ENCODE measurements around the gene GH1.
"Not testable (repeated sequence)": the region's sequence is repeated elsewhere in the genome, so short reads cannot be mapped to it uniquely, and the experiment has no call there.

The GH1 gene

DNA sequence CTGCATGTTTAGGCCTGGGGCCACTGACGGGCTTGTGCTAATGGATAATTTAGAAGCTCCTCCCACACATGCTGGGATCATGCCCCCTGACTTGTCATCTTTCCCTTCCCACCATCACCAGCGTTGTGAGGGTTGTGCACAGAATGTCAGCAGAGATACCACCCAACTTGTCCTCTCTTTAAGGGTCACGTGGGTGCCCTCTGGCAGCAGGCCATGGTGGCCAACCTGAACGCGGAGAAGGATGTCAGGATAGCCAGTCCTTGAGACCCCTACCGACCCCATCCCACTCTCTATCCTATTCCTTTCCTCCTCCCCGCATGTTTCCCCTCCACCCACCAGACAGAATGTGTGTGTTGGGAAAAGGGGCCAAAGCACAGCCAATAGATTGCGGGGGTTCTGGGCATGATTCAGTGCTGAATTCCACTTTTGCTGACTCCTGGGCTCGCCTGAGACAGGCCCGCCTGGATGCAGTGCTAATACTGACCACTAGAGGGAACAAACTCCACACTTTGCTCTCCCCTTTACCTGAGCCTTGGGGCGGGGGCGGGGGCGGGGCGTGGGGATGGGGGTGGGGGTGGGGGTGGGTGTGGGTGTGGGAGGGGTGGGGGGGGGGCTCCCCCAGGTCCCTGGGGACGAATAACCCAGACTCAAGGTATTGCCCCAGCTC lies 36.6 kb downstream of the GH1 start, which contains the start of gene GH2:
Gene GH2, minus strand, starts transcription at position 10 of the 667 bp plus-strand sequence. CDS start 143 bp downstream, outside the sequence.
- Histone ChIP-seq H3K4me3 (ENCODE audit: low read depth in 1 of 2, low read length in 2 of 2) (no peak within 1 kb of the TSS), H3K9me3 (ENCODE audit: control insufficient read depth in 1 of 2, low read length in 2 of 2) (no peaks in the 10 kb centered on the region), H3K27me3 (ENCODE audit: control insufficient read depth in 1 of 2, insufficient read depth in 2 of 2, low read length in 2 of 2) (no peaks in the 10 kb centered on the region), H3K36me3 (ENCODE audit: control insufficient read depth in 1 of 2, insufficient read depth in 2 of 2, low read length in 2 of 2) (no peaks in the 10 kb centered on the region), H3K9ac (ENCODE audit: low read depth in 1 of 2, low read length in 2 of 2) (no peak within 1 kb of the TSS), H3K4me1 (ENCODE audit: control insufficient read depth in 1 of 2, insufficient read depth in 2 of 2, low read length in 2 of 2) (no peaks in the 10 kb centered on the region), H3K27ac (ENCODE audit: low read depth, low read length) (no peak within 1 kb of the TSS)

- H3K9ac ChIP-seq (ENCODE audit: low read depth in 1 of 2, low read length in 2 of 2); H3K4me3 ChIP-seq (ENCODE audit: low read depth in 1 of 2, low read length in 2 of 2); H3K4me1 ChIP-seq (ENCODE audit: control insufficient read depth in 1 of 2, insufficient read depth in 2 of 2, low read length in 2 of 2); H3K27ac ChIP-seq (ENCODE audit: low read depth, low read length); H3K27me3 ChIP-seq (ENCODE audit: control insufficient read depth in 1 of 2, insufficient read depth in 2 of 2, low read length in 2 of 2); H3K9me3 ChIP-seq (ENCODE audit: control insufficient read depth in 1 of 2, low read length in 2 of 2); H3K36me3 ChIP-seq (ENCODE audit: control insufficient read depth in 1 of 2, insufficient read depth in 2 of 2, low read length in 2 of 2): not testable (repeated sequence)
These were observed 37.3 kb downstream of the GH1 start for GRCh38 chr17:63881337-63881736.

DNA sequence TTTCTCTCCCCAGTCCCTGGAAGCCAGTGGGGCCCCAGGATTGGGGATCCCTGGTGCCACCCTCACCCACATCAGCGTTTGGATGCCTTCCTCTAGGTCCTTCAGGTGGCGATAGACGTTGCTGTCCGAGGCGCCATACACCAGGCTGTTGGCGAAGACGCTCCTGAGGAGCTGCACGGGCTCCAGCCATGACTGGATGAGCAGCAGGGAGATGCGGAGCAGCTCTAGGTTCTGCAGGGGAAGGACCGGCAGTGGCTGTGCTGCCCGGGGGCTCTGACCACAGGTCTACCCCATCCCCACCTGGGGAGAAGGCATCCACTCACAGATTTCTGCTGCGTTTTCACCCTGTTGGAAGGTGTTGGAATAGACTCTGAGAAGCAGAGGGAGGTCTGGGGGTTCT lies 37.9 kb downstream of the GH1 start:
- H3K4me1 ChIP-seq (ENCODE audit: control insufficient read depth in 1 of 2, insufficient read depth in 2 of 2, low read length in 2 of 2) = no peaks in the 10 kb centered on the region
- no peaks in the 10 kb centered on the region for H3K36me3 ChIP-seq (ENCODE audit: control insufficient read depth in 1 of 2, insufficient read depth in 2 of 2, low read length in 2 of 2)
- no peak overlapping the region for H3K4me3 ChIP-seq (ENCODE audit: low read depth in 1 of 2, low read length in 2 of 2)
- H3K9me3 ChIP-seq (ENCODE audit: control insufficient read depth in 1 of 2, low read length in 2 of 2) = no peaks in the 10 kb centered on the region
- H3K27ac ChIP-seq (ENCODE audit: low read depth, low read length) = no peak overlapping the region
- H3K9ac ChIP-seq (ENCODE audit: low read depth in 1 of 2, low read length in 2 of 2) = no peak overlapping the region
- no peaks in the 10 kb centered on the region for H3K27me3 ChIP-seq (ENCODE audit: control insufficient read depth in 1 of 2, insufficient read depth in 2 of 2, low read length in 2 of 2)

- H3K9me3 ChIP-seq (ENCODE audit: control insufficient read depth in 1 of 2, low read length in 2 of 2); H3K4me1 ChIP-seq (ENCODE audit: control insufficient read depth in 1 of 2, insufficient read depth in 2 of 2, low read length in 2 of 2); H3K27ac ChIP-seq (ENCODE audit: low read depth, low read length); H3K36me3 ChIP-seq (ENCODE audit: control insufficient read depth in 1 of 2, insufficient read depth in 2 of 2, low read length in 2 of 2); H3K4me3 ChIP-seq (ENCODE audit: low read depth in 1 of 2, low read length in 2 of 2); H3K9ac ChIP-seq (ENCODE audit: low read depth in 1 of 2, low read length in 2 of 2); H3K27me3 ChIP-seq (ENCODE audit: control insufficient read depth in 1 of 2, insufficient read depth in 2 of 2, low read length in 2 of 2): not testable (repeated sequence)
These were observed 40.2 kb downstream of the GH1 start for GRCh38 chr17:63878413-63878812.

DNA sequence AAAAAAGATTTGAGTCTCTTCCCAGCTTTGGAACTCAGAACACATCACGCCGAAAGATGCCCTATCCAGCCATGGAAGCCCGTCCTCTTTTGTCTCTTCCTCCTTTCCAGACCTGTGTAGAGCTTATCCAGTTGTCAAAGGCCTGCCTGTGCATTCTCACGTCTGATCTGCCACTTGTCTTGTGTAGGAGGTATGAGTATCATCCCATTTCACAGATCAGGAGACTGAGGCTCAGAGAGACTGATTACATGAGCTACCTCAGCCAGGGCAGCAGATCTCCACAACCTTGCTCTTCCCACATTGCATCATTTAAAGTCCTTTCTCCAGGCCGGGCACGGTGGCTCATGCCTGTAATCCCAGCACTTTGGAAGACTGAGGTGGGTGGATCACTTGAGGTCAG lies 43.9 kb downstream of the GH1 start:
- not testable (repeated sequence) for H3K4me3 ChIP-seq (ENCODE audit: low read depth in 1 of 2, low read length in 2 of 2); H3K27me3 ChIP-seq (ENCODE audit: control insufficient read depth in 1 of 2, insufficient read depth in 2 of 2, low read length in 2 of 2); H3K36me3 ChIP-seq (ENCODE audit: control insufficient read depth in 1 of 2, insufficient read depth in 2 of 2, low read length in 2 of 2); H3K9ac ChIP-seq (ENCODE audit: low read depth in 1 of 2, low read length in 2 of 2); H3K9me3 ChIP-seq (ENCODE audit: control insufficient read depth in 1 of 2, low read length in 2 of 2); H3K4me1 ChIP-seq (ENCODE audit: control insufficient read depth in 1 of 2, insufficient read depth in 2 of 2, low read length in 2 of 2); H3K27ac ChIP-seq (ENCODE audit: low read depth, low read length)

DNA sequence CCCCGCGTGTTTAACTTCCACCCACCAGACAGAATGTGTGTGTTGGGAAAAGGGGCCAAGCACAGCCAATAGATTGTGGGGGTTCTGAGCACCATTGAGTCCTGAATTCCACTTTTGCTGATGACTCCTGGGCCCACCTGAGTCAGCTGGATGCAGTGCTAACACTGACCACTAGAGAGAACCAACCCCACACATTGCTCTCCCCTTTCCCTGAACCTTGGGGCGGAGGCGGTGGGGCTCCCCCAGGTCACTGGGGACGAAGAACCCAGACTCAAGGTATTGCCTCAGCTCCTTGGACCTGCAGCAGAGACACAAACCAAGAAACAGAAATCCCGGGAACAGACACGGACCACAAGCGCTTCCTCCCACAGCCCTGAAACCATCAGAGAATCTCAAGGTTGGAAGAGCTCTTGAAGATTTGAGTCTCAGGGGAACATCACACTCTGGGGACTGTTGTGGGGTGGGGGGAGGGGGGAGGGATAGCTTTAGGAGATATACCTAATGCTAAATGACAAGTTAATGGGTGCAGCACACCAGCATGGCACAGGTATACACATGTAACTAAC lies 44.5 kb downstream of the GH1 start:
- not testable (repeated sequence) for H3K27me3 ChIP-seq (ENCODE audit: control insufficient read depth in 1 of 2, insufficient read depth in 2 of 2, low read length in 2 of 2); H3K36me3 ChIP-seq (ENCODE audit: control insufficient read depth in 1 of 2, insufficient read depth in 2 of 2, low read length in 2 of 2); H3K9ac ChIP-seq (ENCODE audit: low read depth in 1 of 2, low read length in 2 of 2); H3K9me3 ChIP-seq (ENCODE audit: control insufficient read depth in 1 of 2, low read length in 2 of 2); H3K27ac ChIP-seq (ENCODE audit: low read depth, low read length); H3K4me1 ChIP-seq (ENCODE audit: control insufficient read depth in 1 of 2, insufficient read depth in 2 of 2, low read length in 2 of 2); H3K4me3 ChIP-seq (ENCODE audit: low read depth in 1 of 2, low read length in 2 of 2)

DNA sequence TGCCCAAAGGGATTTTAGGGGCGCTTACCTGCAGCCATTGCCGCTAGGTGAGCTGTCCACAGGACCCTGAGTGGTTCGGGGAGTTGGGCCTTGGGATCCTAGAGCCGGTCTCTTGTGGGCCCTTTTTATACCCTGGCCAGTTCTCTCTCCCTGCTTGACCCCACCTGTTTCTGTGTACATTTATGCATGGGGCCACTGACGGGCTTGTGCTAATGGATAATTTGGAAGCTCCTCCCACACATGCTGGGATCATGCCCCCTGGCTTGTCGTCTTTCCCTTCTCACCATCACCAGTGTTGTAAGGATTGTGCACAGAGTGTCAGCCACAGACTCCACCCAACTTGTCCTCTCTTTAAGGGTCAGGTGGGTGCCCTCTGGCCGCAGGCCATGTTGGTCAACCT lies 45.1 kb downstream of the GH1 start, which contains the start of gene CSH2:
Gene CSH2, minus strand, starts transcription at position 101 of the 400 bp plus-strand sequence. Its CDS starts 63 bp downstream, at position 38.
- H3K4me3 ChIP-seq (ENCODE audit: low read depth in 1 of 2, low read length in 2 of 2) = not testable (repeated sequence)

GRCh38 chr17:63871646-63872365 lies 46.8 kb downstream of the GH1 start:
- not testable (repeated sequence) for H3K27me3 ChIP-seq (ENCODE audit: control insufficient read depth in 1 of 2, insufficient read depth in 2 of 2, low read length in 2 of 2); H3K4me3 ChIP-seq (ENCODE audit: low read depth in 1 of 2, low read length in 2 of 2); H3K27ac ChIP-seq (ENCODE audit: low read depth, low read length); H3K4me1 ChIP-seq (ENCODE audit: control insufficient read depth in 1 of 2, insufficient read depth in 2 of 2, low read length in 2 of 2); H3K9me3 ChIP-seq (ENCODE audit: control insufficient read depth in 1 of 2, low read length in 2 of 2); H3K36me3 ChIP-seq (ENCODE audit: control insufficient read depth in 1 of 2, insufficient read depth in 2 of 2, low read length in 2 of 2); H3K9ac ChIP-seq (ENCODE audit: low read depth in 1 of 2, low read length in 2 of 2)

More for the DNA sequence above, 45.1 kb downstream of the GH1 start, which contains the start of gene CSH2:
- not testable (repeated sequence) for H3K27ac ChIP-seq (ENCODE audit: low read depth, low read length); H3K36me3 ChIP-seq (ENCODE audit: control insufficient read depth in 1 of 2, insufficient read depth in 2 of 2, low read length in 2 of 2); H3K4me1 ChIP-seq (ENCODE audit: control insufficient read depth in 1 of 2, insufficient read depth in 2 of 2, low read length in 2 of 2); H3K9ac ChIP-seq (ENCODE audit: low read depth in 1 of 2, low read length in 2 of 2); H3K27me3 ChIP-seq (ENCODE audit: control insufficient read depth in 1 of 2, insufficient read depth in 2 of 2, low read length in 2 of 2); H3K9me3 ChIP-seq (ENCODE audit: control insufficient read depth in 1 of 2, low read length in 2 of 2)

- H3K36me3 ChIP-seq (ENCODE audit: control insufficient read depth in 1 of 2, insufficient read depth in 2 of 2, low read length in 2 of 2); H3K27ac ChIP-seq (ENCODE audit: low read depth, low read length); H3K9ac ChIP-seq (ENCODE audit: low read depth in 1 of 2, low read length in 2 of 2); H3K4me1 ChIP-seq (ENCODE audit: control insufficient read depth in 1 of 2, insufficient read depth in 2 of 2, low read length in 2 of 2); H3K9me3 ChIP-seq (ENCODE audit: control insufficient read depth in 1 of 2, low read length in 2 of 2); H3K4me3 ChIP-seq (ENCODE audit: low read depth in 1 of 2, low read length in 2 of 2); H3K27me3 ChIP-seq (ENCODE audit: control insufficient read depth in 1 of 2, insufficient read depth in 2 of 2, low read length in 2 of 2): not testable (repeated sequence)
These were observed 48.4 kb downstream of the GH1 start for GRCh38 chr17:63870292-63870665.

DNA sequence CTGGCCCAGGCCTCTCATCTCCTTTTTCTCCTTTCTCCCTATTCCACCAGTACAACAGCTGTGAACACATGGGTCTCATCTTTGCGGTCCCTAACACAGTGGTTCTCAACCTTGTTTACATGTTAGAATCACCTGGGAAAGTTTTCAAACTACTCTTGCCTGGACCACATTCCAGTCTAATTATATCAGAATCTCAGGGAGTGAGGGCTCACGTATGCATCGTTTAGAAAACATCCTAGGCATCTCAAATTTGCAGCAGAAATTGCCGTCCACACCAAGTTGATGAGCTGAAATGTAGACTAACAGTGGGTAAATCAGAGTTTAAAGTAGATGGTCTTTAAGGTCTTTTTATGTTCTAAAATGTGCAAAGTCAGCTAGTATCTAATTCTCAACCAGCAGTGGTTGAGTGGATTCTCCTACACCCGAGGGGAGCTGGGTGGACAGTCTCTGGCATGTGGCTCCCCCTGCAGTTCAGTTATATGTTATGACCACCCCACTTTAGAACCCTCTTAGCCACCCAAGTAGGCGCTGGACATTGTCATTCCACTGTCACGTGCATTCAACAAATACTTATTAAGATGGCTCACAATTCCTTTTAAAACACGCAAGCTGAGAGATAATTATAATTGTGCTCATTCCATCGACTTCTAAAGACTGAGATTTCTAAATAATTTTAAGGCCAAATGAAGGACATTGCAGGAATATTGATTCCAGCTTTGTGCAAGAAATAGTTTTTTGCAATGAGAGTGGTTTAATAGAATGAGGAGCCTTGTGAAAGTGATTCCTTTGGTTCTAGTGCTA lies 48.9 kb downstream of the GH1 start:
- not testable (repeated sequence) for H3K4me1 ChIP-seq (ENCODE audit: control insufficient read depth in 1 of 2, insufficient read depth in 2 of 2, low read length in 2 of 2); H3K27me3 ChIP-seq (ENCODE audit: control insufficient read depth in 1 of 2, insufficient read depth in 2 of 2, low read length in 2 of 2); H3K27ac ChIP-seq (ENCODE audit: low read depth, low read length); H3K9me3 ChIP-seq (ENCODE audit: control insufficient read depth in 1 of 2, low read length in 2 of 2); H3K4me3 ChIP-seq (ENCODE audit: low read depth in 1 of 2, low read length in 2 of 2); H3K36me3 ChIP-seq (ENCODE audit: control insufficient read depth in 1 of 2, insufficient read depth in 2 of 2, low read length in 2 of 2); H3K9ac ChIP-seq (ENCODE audit: low read depth in 1 of 2, low read length in 2 of 2)

Measured in duodenal mucosa (tissue), 2 donors.